ENCODE results near the gene PCOLCE2.

DNA sequence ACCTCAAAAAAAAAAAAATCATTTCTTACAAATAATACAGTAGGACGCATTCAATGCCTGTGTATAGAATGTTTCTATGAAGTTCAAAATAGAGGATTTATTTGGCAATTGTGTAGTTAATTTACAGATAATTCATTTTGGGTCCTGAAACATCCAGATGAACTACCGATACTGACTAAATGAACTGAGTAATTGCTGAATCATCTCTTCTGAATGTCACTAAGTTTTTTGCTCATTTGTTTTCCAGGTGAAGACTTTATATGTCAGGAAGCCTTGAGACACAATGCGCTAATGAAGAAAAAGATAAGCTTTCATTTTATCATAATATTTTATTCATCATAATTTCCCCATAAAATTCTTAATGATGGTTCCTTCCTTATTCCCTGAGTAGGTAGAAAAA lies 39.7 kb downstream of the PCOLCE2 start:
- TF ChIP-seq ATF3 (IDR thresholded peaks at IDR 0.05) (no peak), RXRA (IDR thresholded peaks at IDR 0.05) (no peak), GABPA (IDR thresholded peaks at IDR 0.05 in 1 of 2, conservative IDR thresholded peaks at IDR 0.05 in 1 of 2) (no peak)
- TF ChIP-seq, protein P1, sequence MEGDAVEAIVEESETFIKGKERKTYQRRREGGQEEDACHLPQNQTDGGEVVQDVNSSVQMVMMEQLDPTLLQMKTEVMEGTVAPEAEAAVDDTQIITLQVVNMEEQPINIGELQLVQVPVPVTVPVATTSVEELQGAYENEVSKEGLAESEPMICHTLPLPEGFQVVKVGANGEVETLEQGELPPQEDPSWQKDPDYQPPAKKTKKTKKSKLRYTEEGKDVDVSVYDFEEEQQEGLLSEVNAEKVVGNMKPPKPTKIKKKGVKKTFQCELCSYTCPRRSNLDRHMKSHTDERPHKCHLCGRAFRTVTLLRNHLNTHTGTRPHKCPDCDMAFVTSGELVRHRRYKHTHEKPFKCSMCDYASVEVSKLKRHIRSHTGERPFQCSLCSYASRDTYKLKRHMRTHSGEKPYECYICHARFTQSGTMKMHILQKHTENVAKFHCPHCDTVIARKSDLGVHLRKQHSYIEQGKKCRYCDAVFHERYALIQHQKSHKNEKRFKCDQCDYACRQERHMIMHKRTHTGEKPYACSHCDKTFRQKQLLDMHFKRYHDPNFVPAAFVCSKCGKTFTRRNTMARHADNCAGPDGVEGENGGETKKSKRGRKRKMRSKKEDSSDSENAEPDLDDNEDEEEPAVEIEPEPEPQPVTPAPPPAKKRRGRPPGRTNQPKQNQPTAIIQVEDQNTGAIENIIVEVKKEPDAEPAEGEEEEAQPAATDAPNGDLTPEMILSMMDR (IDR thresholded peaks at IDR 0.05; ENCODE audit: low read depth, low read length, missing input control), result no peak
- TF ChIP-seq, protein P2, sequence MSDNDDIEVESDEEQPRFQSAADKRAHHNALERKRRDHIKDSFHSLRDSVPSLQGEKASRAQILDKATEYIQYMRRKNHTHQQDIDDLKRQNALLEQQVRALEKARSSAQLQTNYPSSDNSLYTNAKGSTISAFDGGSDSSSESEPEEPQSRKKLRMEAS (IDR thresholded peaks at IDR 0.05), result no peak
